Tibial nerve (tissue), 3 donors: ENCODE data around the gene DPM3.

Experiments
- CTCF ChIP-seq, 5 experiments: fragments of 200-600 bp in 3 of 5; fragments of 450-650 bp in 2 of 5; sonication (generic) in 3 of 5; IDR thresholded peaks; one replicate each; pipeline ENCODE4 v1.5.1; 2016 to 2019; ENCODE audit warnings: antibody characterized with exemption in 5 of 5, mild to moderate bottlenecking in 3 of 5, moderate library complexity in 2 of 5
- POLR2A ChIP-seq, 2 donors: fragments of 450-650 bp; IDR thresholded peaks; one replicate each; pipeline ENCODE4 v1.6.1; 2017; ENCODE audit warnings: antibody characterized with exemption in 2 of 2, mild to moderate bottlenecking in 2 of 2, moderate library complexity in 2 of 2

GRCh38 chr1:155184351-155184811, 44.0 kb upstream of the DPM3 start:
- TF ChIP-seq CTCF (IDR thresholded peaks at IDR 0.05) (no peak), POLR2A (IDR thresholded peaks at IDR 0.05) (no peak)
